Suppressor macrophage treated with lipopolysaccharide for 1 hour (primary cell): ENCODE results near the gene RTL9.
"Not testable (repeated sequence)": the region's sequence is repeated elsewhere in the genome, so short reads cannot be mapped to it uniquely, and the experiment has no call there.

Experiments
- DNase-seq, 3 donors: peaks; one replicate each; pipeline ENCODE4 v3.0.0-alpha.2; 2020 to 2022

RTL9 gene

GRCh38 chrX:110358548-110358947 is at the start of gene RTL9:
Gene RTL9, plus strand, starts transcription at chrX:110358848. Its CDS starts 91,770 bp downstream, at chrX:110450618.
- DNase-seq: no peak

GRCh38 chrX:110310000-110310790 is 48.5 kb upstream of the RTL9 start:
- no peak for DNase-seq

GRCh38 chrX:110310896-110311295 is 47.8 kb upstream of the RTL9 start:
- peak; percentile 35 to 46 (median 38) for DNase-seq

- peak in 1 of 3 donors; percentile 5 for DNase-seq
These were observed 47.0 kb upstream of the RTL9 start for GRCh38 chrX:110311437-110312230.

- no peak for DNase-seq
These were observed 43.1 kb upstream of the RTL9 start for GRCh38 chrX:110315551-110315950.

- peak in 1 of 3 donors; percentile 16 for DNase-seq
These were observed 42.1 kb upstream of the RTL9 start for GRCh38 chrX:110316351-110317060.

GRCh38 chrX:110317061-110317819 is 41.4 kb upstream of the RTL9 start:
- DNase-seq: peak in 2 of 3 donors; percentile 24 to 47

GRCh38 chrX:110317820-110318663 is 40.6 kb upstream of the RTL9 start, which contains the start of gene AMMECR1:
Gene AMMECR1, minus strand, starts transcription at chrX:110318085. Its CDS starts 14 bp downstream, at chrX:110318071.
- peak; percentile 88 to 94 (median 90) for DNase-seq

- DNase-seq: no peak
These were observed 40.0 kb upstream of the RTL9 start for GRCh38 chrX:110318664-110318968.

GRCh38 chrX:110320381-110320987 is 38.2 kb upstream of the RTL9 start:
- DNase-seq: peak; percentile 13 to 57 (median 15)

GRCh38 chrX:110321081-110321480 is 37.6 kb upstream of the RTL9 start:
- DNase-seq: no peak

- DNase-seq: no peak
These were observed 37.0 kb upstream of the RTL9 start for GRCh38 chrX:110321670-110322069.

- no peak for DNase-seq
These were observed 36.0 kb upstream of the RTL9 start for GRCh38 chrX:110322603-110323002.

- no peak for DNase-seq
These were observed 31.9 kb upstream of the RTL9 start for GRCh38 chrX:110326712-110327111.

GRCh38 chrX:110327336-110327735 is 31.3 kb upstream of the RTL9 start:
- peak; percentile 35 to 66 (median 62) for DNase-seq

GRCh38 chrX:110328613-110329012 is 30.0 kb upstream of the RTL9 start:
- DNase-seq: not testable (repeated sequence)

GRCh38 chrX:110331444-110332030 is 27.1 kb upstream of the RTL9 start:
- peak; percentile 13 to 36 (median 33) for DNase-seq

- DNase-seq: not testable (repeated sequence)
These were observed 25.2 kb upstream of the RTL9 start for GRCh38 chrX:110333458-110333857.

GRCh38 chrX:110338935-110339334 is 19.7 kb upstream of the RTL9 start:
- DNase-seq: no peak

GRCh38 chrX:110341189-110342035 is 17.2 kb upstream of the RTL9 start:
- peak in 2 of 3 donors; percentile 31 to 35 for DNase-seq
